ENCODE measurements around the gene LEUTX. TPM values are rescaled to one million over a fixed set of nuclear protein-coding genes. Genes with fewer than 3 reads are reported as not detected.

Gene LEUTX
- total RNA-seq, 2 experiments from 2014 or later, result not detected

- TF ChIP-seq CTCF (IDR thresholded peaks at IDR 0.05), result no peak
- peaks cover 23% of the 10 kb centered on the region for H3K27me3 Mint-ChIP-seq
- no peaks in the 10 kb centered on the region for H3K9me3 Mint-ChIP-seq
- H3K36me3 Mint-ChIP-seq (ENCODE audit: low read depth), result no peaks in the 10 kb centered on the region
- H3K9me3 ChIP-seq (ENCODE audit: control insufficient read depth in 1 of 2, insufficient read depth in 1 of 2, low read length in 2 of 2), result no peaks in the 10 kb centered on the region
- ChIA-PET POLR2A (no interaction called here), CTCF (no interaction called here)
- H3K27ac Mint-ChIP-seq, result no peak overlapping the region
- peaks cover 6% of the 10 kb centered on the region for H3K4me1 Mint-ChIP-seq (ENCODE audit: low read depth)
- H3K4me3 Mint-ChIP-seq, result no peak overlapping the region
- ATAC-seq (ENCODE audit: poor library complexity) (no peak), DNase-seq (peak in 2 of 14 experiments; percentile 3 to 6)
- peaks cover 0 to 4% of the 10 kb centered on the region in 2 experiments for H3K27me3 ChIP-seq (ENCODE audit: control insufficient read depth in 1 of 2, insufficient read depth in 2 of 2, low read length in 2 of 2)
- no peak overlapping the region for H3K27ac ChIP-seq (ENCODE audit: low read depth in 1 of 2, low read length in 2 of 2)
- intact Hi-C loops (cut with DNase I, micrococcal nuclease), result no loop called here
- peaks cover 10% of the 10 kb centered on the region for H3K4me1 ChIP-seq (ENCODE audit: insufficient read depth, low read length)
- no peak overlapping the region for H3K4me3 ChIP-seq (ENCODE audit: low read length)
- H3K36me3 ChIP-seq (ENCODE audit: insufficient read depth, low read length), result no peaks in the 10 kb centered on the region
These were observed 41.3 kb upstream of the LEUTX start for GRCh38 chr19:39737351-39737750.

- intact Hi-C loops (cut with DNase I, micrococcal nuclease), result no loop called here
- Mint-ChIP-seq H3K4me3 (no peak within 1 kb of the TSS), H3K36me3 (ENCODE audit: low read depth) (no peaks in the 10 kb centered on the region), H3K27me3 (peaks cover 28% of the 10 kb centered on the region), H3K9me3 (no peaks in the 10 kb centered on the region), H3K27ac (no peak within 1 kb of the TSS), H3K4me1 (ENCODE audit: low read depth) (peaks cover 6% of the 10 kb centered on the region)
- ChIA-PET POLR2A (no interaction called here), CTCF (no interaction called here)
- H3K9me3 ChIP-seq (ENCODE audit: control insufficient read depth in 1 of 2, insufficient read depth in 1 of 2, low read length in 2 of 2), result no peaks in the 10 kb centered on the region
- DNase-seq (no peak), ATAC-seq (ENCODE audit: poor library complexity) (no peak)
- H3K27ac ChIP-seq (ENCODE audit: low read depth in 1 of 2, low read length in 2 of 2), result no peak within 1 kb of the TSS
- no peak for TF ChIP-seq CTCF (IDR thresholded peaks at IDR 0.05)
- H3K4me1 ChIP-seq (ENCODE audit: insufficient read depth, low read length), result peaks cover 10% of the 10 kb centered on the region
- no peaks in the 10 kb centered on the region for H3K36me3 ChIP-seq (ENCODE audit: insufficient read depth, low read length)
- H3K27me3 ChIP-seq (ENCODE audit: control insufficient read depth in 1 of 2, insufficient read depth in 2 of 2, low read length in 2 of 2), result peaks cover 0 to 4% of the 10 kb centered on the region in 2 experiments
- no peak within 1 kb of the TSS for H3K4me3 ChIP-seq (ENCODE audit: low read length)
These were observed 40.8 kb upstream of the LEUTX start, which contains the start of gene CLC for GRCh38 chr19:39737891-39738290. CLC (minus strand) TSS chr19:39738029; CDS start chr19:39737952, 77 bp downstream.

GRCh38 chr19:39738814-39739213, 39.8 kb upstream of the LEUTX start:
- Mint-ChIP-seq H3K27me3 (peaks cover 34% of the 10 kb centered on the region), H3K4me1 (ENCODE audit: low read depth) (peaks cover 6% of the 10 kb centered on the region), H3K4me3 (no peak overlapping the region), H3K9me3 (no peaks in the 10 kb centered on the region), H3K36me3 (ENCODE audit: low read depth) (no peaks in the 10 kb centered on the region), H3K27ac (no peak overlapping the region)
- intact Hi-C loops (cut with DNase I, micrococcal nuclease), result no loop called here
- Histone ChIP-seq H3K27me3 (ENCODE audit: control insufficient read depth in 1 of 2, insufficient read depth in 2 of 2, low read length in 2 of 2) (peaks cover 4% of the 10 kb centered on the region in 2 experiments), H3K36me3 (ENCODE audit: insufficient read depth, low read length) (no peaks in the 10 kb centered on the region), H3K27ac (ENCODE audit: low read depth in 1 of 2, low read length in 2 of 2) (no peak overlapping the region), H3K4me1 (ENCODE audit: insufficient read depth, low read length) (peaks cover 10% of the 10 kb centered on the region), H3K9me3 (ENCODE audit: control insufficient read depth in 1 of 2, insufficient read depth in 1 of 2, low read length in 2 of 2) (no peaks in the 10 kb centered on the region), H3K4me3 (ENCODE audit: low read length) (no peak overlapping the region)
- ATAC-seq (ENCODE audit: poor library complexity) (no peak), DNase-seq (no peak)
- no peak for TF ChIP-seq CTCF (IDR thresholded peaks at IDR 0.05)
- ChIA-PET CTCF (no interaction called here), POLR2A (no interaction called here)

All from CD4-positive, alpha-beta T cell (primary cell).